HFFc6 (cell line): Measurements from ENCODE around the gene ARHGAP15. TPM values are rescaled to one million over a fixed set of nuclear protein-coding genes. Genes with fewer than 3 reads are reported as not detected.

ENCODE experiments used
- DNase-seq: peaks from one replicate; pipeline ENCODE4 v3.0.0-alpha.2; 2018
- H3K27ac Mint-ChIP-seq: 2 replicates; pipeline ENCODE4 v1.8.0; 2020; ENCODE audit warnings: mild to moderate bottlenecking, mixed read lengths
- H3K27me3 Mint-ChIP-seq: 2 replicates; pipeline ENCODE4 v1.8.0; 2021; ENCODE audit warnings: mild to moderate bottlenecking, moderate library complexity, mixed read lengths; ENCODE audit not compliant: insufficient read depth
- H3K36me3 Mint-ChIP-seq: 2 replicates; pipeline ENCODE4 v1.8.0; 2021; ENCODE audit warnings: low read depth, mixed read lengths
- H3K4me1 Mint-ChIP-seq: 2 replicates; pipeline ENCODE4 v1.8.0; 2020; ENCODE audit warnings: low read depth, mixed read lengths
- H3K4me3 Mint-ChIP-seq: 2 replicates; pipeline ENCODE4 v1.8.0; 2020; ENCODE audit warnings: mild to moderate bottlenecking, moderate library complexity, mixed read lengths
- H3K9me3 Mint-ChIP-seq: 2 replicates; pipeline ENCODE4 v1.8.0; 2020; ENCODE audit warnings: mild to moderate bottlenecking, mixed read lengths
- CTCF ChIP-seq: fragments of 200-600 bp; sonication (generic); IDR thresholded peaks from 2 replicates; pipeline ENCODE4 v1.5.0; 2021; ENCODE audit warnings: antibody characterized with exemption, mild to moderate bottlenecking
- total RNA-seq, 6 experiments: library from RNA; stranded (reverse); fragmentation: NEBNext Ultra II Directional; extraction: Animal tissue kit (Norgen Biotek cat#: 25700); gene quantifications; 2 replicates in 1 of 6; 3 replicates in 5 of 6; pipeline ENCODE4 v1.2.3, GENCODE V29; 2021

ARHGAP15 gene
- total RNA-seq, 6 experiments from 2014 or later: not detected

- no peaks in the 10 kb centered on the region for H3K36me3 Mint-ChIP-seq
- no peak for DNase-seq
- TF ChIP-seq CTCF: no peak
- H3K4me1 Mint-ChIP-seq: peaks cover 29% of the 10 kb centered on the region
- H3K27me3 Mint-ChIP-seq: no peaks in the 10 kb centered on the region
- no peaks in the 10 kb centered on the region for H3K9me3 Mint-ChIP-seq
- peak overlapping the region; percentile 40; the same call in 1 of the 2 replicates for H3K27ac Mint-ChIP-seq
- no peak overlapping the region for H3K4me3 Mint-ChIP-seq
Observed at GRCh38 chr2:143481733-143482132, 352.5 kb downstream of the ARHGAP15 start.

GRCh38 chr2:143482316-143482715, 353.1 kb downstream of the ARHGAP15 start:
- H3K4me1 Mint-ChIP-seq: peaks cover 27% of the 10 kb centered on the region
- H3K27ac Mint-ChIP-seq: peak overlapping the region; percentile 38
- H3K4me3 Mint-ChIP-seq: peak overlapping the region; percentile 35; the same call in 1 of the 2 replicates
- H3K9me3 Mint-ChIP-seq: no peaks in the 10 kb centered on the region
- no peak for DNase-seq
- H3K27me3 Mint-ChIP-seq: no peaks in the 10 kb centered on the region
- no peak for TF ChIP-seq CTCF
- H3K36me3 Mint-ChIP-seq: no peaks in the 10 kb centered on the region

- no peak for DNase-seq
- TF ChIP-seq CTCF: no peak
- no peaks in the 10 kb centered on the region for H3K27me3 Mint-ChIP-seq
- no peak overlapping the region for H3K27ac Mint-ChIP-seq
- H3K9me3 Mint-ChIP-seq: no peaks in the 10 kb centered on the region
- no peak overlapping the region; the same call in 1 of the 2 replicates for H3K4me3 Mint-ChIP-seq
- no peaks in the 10 kb centered on the region for H3K36me3 Mint-ChIP-seq
- H3K4me1 Mint-ChIP-seq: peaks cover 30% of the 10 kb centered on the region
Observed at GRCh38 chr2:143482771-143483170, 353.6 kb downstream of the ARHGAP15 start.

- DNase-seq: no peak
- H3K9me3 Mint-ChIP-seq: no peaks in the 10 kb centered on the region
- H3K36me3 Mint-ChIP-seq: no peaks in the 10 kb centered on the region
- no peak overlapping the region for H3K27ac Mint-ChIP-seq
- no peaks in the 10 kb centered on the region for H3K27me3 Mint-ChIP-seq
- no peak for TF ChIP-seq CTCF
- no peak overlapping the region for H3K4me3 Mint-ChIP-seq
- H3K4me1 Mint-ChIP-seq: peaks cover 37% of the 10 kb centered on the region
Observed at GRCh38 chr2:143486976-143487375, 357.8 kb downstream of the ARHGAP15 start.

- peak; percentile 90 for DNase-seq
- Mint-ChIP-seq H3K27me3 (no peaks in the 10 kb centered on the region; the same call in 1 of the 2 replicates), H3K4me3 (peak overlapping the region; percentile 79), H3K27ac (peak overlapping the region; percentile 81), H3K9me3 (no peaks in the 10 kb centered on the region), H3K4me1 (peaks cover 21% of the 10 kb centered on the region), H3K36me3 (no peaks in the 10 kb centered on the region)
- TF ChIP-seq CTCF: no peak
Observed at GRCh38 chr2:143489145-143489544, 359.9 kb downstream of the ARHGAP15 start.

GRCh38 chr2:143491131-143491530, 361.9 kb downstream of the ARHGAP15 start:
- DNase-seq: no peak
- no peaks in the 10 kb centered on the region; the same call in 1 of the 2 replicates for H3K27me3 Mint-ChIP-seq
- H3K4me3 Mint-ChIP-seq: no peak overlapping the region
- TF ChIP-seq CTCF: no peak
- H3K9me3 Mint-ChIP-seq: no peaks in the 10 kb centered on the region; the same call in 1 of the 2 replicates
- H3K27ac Mint-ChIP-seq: no peak overlapping the region
- H3K36me3 Mint-ChIP-seq: peaks cover 5% of the 10 kb centered on the region; the same call in 1 of the 2 replicates
- H3K4me1 Mint-ChIP-seq: peaks cover 21% of the 10 kb centered on the region
